Measurements from ENCODE around the gene TBC1D14. TPM values are rescaled to one million over a fixed set of nuclear protein-coding genes. Genes with fewer than 3 reads are reported as not detected.

TBC1D14 gene
- total RNA-seq, 4 donors from 2014 or later: 44.8 to 67.7 (median 55.7) TPM

- DNase-seq: no peak
- peaks cover 0 to 67% (median 0%) of the 10 kb centered on the region in 3 donors for H3K36me3 ChIP-seq
- no peaks in the 10 kb centered on the region for H3K4me1 ChIP-seq
- H3K27ac ChIP-seq: no peak overlapping the region
- H3K4me3 ChIP-seq: no peak overlapping the region
- no peaks in the 10 kb centered on the region for H3K27me3 ChIP-seq
- H3K9me3 ChIP-seq: no peaks in the 10 kb centered on the region
- TF ChIP-seq POLR2A (IDR thresholded peaks at IDR 0.05) (no peak), CTCF (IDR thresholded peaks at IDR 0.05) (no peak)
These were observed 28.9 kb upstream of the TBC1D14 start for GRCh38 chr4:6880691-6881090.

- Histone ChIP-seq H3K4me3 (no peak overlapping the region), H3K9me3 (no peaks in the 10 kb centered on the region), H3K27ac (no peak overlapping the region), H3K27me3 (no peaks in the 10 kb centered on the region), H3K36me3 (peaks cover 0 to 55% (median 0%) of the 10 kb centered on the region in 3 donors), H3K4me1 (peaks cover 0 to 5% (median 0%) of the 10 kb centered on the region in 4 donors)
- no peak for DNase-seq
- TF ChIP-seq POLR2A (IDR thresholded peaks at IDR 0.05): no peak
- TF ChIP-seq CTCF (IDR thresholded peaks at IDR 0.05): no peak
These were observed 27.7 kb upstream of the TBC1D14 start for GRCh38 chr4:6881908-6882307.

GRCh38 chr4:6884341-6884870, 25.2 kb upstream of the TBC1D14 start:
- Histone ChIP-seq H3K4me1 (peaks cover 0 to 5% (median 0%) of the 10 kb centered on the region in 4 donors), H3K4me3 (no peak overlapping the region), H3K27me3 (no peaks in the 10 kb centered on the region), H3K36me3 (peaks cover 0 to 31% (median 0%) of the 10 kb centered on the region in 3 donors), H3K27ac (no peak overlapping the region), H3K9me3 (no peaks in the 10 kb centered on the region)
- DNase-seq: no peak
- TF ChIP-seq POLR2A (IDR thresholded peaks at IDR 0.05) (no peak), CTCF (IDR thresholded peaks at IDR 0.05) (no peak)

GRCh38 chr4:6885953-6886557, 23.6 kb upstream of the TBC1D14 start:
- Histone ChIP-seq H3K9me3 (no peaks in the 10 kb centered on the region), H3K27me3 (no peaks in the 10 kb centered on the region), H3K27ac (peak overlapping the region in 2 of 4 donors; percentile 17 to 58), H3K4me3 (no peak overlapping the region), H3K36me3 (peaks cover 0 to 25% (median 0%) of the 10 kb centered on the region in 3 donors), H3K4me1 (peaks cover 0 to 5% (median 0%) of the 10 kb centered on the region in 4 donors)
- peak in 1 of 3 donors; percentile 74 for DNase-seq
- TF ChIP-seq POLR2A (IDR thresholded peaks at IDR 0.05): no peak
- TF ChIP-seq CTCF (IDR thresholded peaks at IDR 0.05): peak in 4 of 6 experiments; percentile 17 to 62 (median 58)

GRCh38 chr4:6886886-6887285, 22.7 kb upstream of the TBC1D14 start:
- H3K27me3 ChIP-seq: no peaks in the 10 kb centered on the region
- DNase-seq: peak in 1 of 3 donors; percentile 29
- no peak overlapping the region for H3K4me3 ChIP-seq
- peaks cover 0 to 16% (median 0%) of the 10 kb centered on the region in 3 donors for H3K36me3 ChIP-seq
- no peaks in the 10 kb centered on the region for H3K9me3 ChIP-seq
- TF ChIP-seq CTCF (IDR thresholded peaks at IDR 0.05): no peak
- peak overlapping the region in 1 of 4 donors; percentile 58 for H3K27ac ChIP-seq
- H3K4me1 ChIP-seq: peaks cover 0 to 6% (median 1%) of the 10 kb centered on the region in 4 donors
